T-helper 1 cell treated with Interleukin-12 subunit alpha and Interleukin-12 subunit beta and Interleukin-4 antibody, amounts not matched to agents 30 ng/mL and 1 ng/mL, for 36 hours (primary cell): ENCODE measurements around the gene SMG6. TPM values are rescaled to one million over a fixed set of nuclear protein-coding genes. Genes with fewer than 3 reads are reported as not detected.

Source experiments
- intact Hi-C: fragments of 100-400 bp; cut with micrococcal nuclease; formaldehyde crosslinking; loops from one replicate; pipeline ENCODE4 v1.15.1; 2024
- total RNA-seq: library from RNA; stranded (reverse); gene quantifications from 2 replicates; pipeline ENCODE4 v1.2.3, GENCODE V29; 2022

SMG6 gene
- total RNA-seq, 1 donor from 2014 or later = 42.1 TPM

- intact Hi-C loops = no loop called here
These were observed 236.0 kb downstream of the SMG6 start for GRCh38 chr17:2067608-2068024.

- intact Hi-C loops = no loop called here
These were observed 236.5 kb downstream of the SMG6 start for GRCh38 chr17:2067048-2067561.

GRCh38 chr17:2065949-2066400 is 237.6 kb downstream of the SMG6 start:
- intact Hi-C loops = loop anchor here (1.0 kb wide), 2 partner anchors 178 to 216 kb away; no protein-coding TSS in a partner anchor

GRCh38 chr17:2064980-2065785 is 238.4 kb downstream of the SMG6 start:
- intact Hi-C loops = loop anchor here (1.0 kb wide), 2 partner anchors 179 to 217 kb away; no protein-coding TSS in a partner anchor

- intact Hi-C loops = no loop called here
These were observed 239.0 kb downstream of the SMG6 start for GRCh38 chr17:2064520-2064971.

GRCh38 chr17:2064147-2064489 is 239.5 kb downstream of the SMG6 start:
- intact Hi-C loops = no loop called here

- intact Hi-C loops = no loop called here
These were observed 240.1 kb downstream of the SMG6 start for GRCh38 chr17:2063261-2064146.

- intact Hi-C loops = no loop called here
These were observed 240.9 kb downstream of the SMG6 start for GRCh38 chr17:2062571-2063183.

GRCh38 chr17:2061441-2061958 is 242.1 kb downstream of the SMG6 start:
- intact Hi-C loops = no loop called here

- intact Hi-C loops = no loop called here
These were observed 242.7 kb downstream of the SMG6 start for GRCh38 chr17:2060681-2061440.

GRCh38 chr17:2060385-2060658 is 243.3 kb downstream of the SMG6 start:
- intact Hi-C loops = no loop called here

- intact Hi-C loops = no loop called here
These were observed 243.8 kb downstream of the SMG6 start for GRCh38 chr17:2059547-2060384.

GRCh38 chr17:2058586-2059546 is 244.7 kb downstream of the SMG6 start:
- intact Hi-C loops = no loop called here

GRCh38 chr17:2057760-2058585 is 245.6 kb downstream of the SMG6 start:
- intact Hi-C loops = no loop called here

- intact Hi-C loops = no loop called here
These were observed 246.3 kb downstream of the SMG6 start for GRCh38 chr17:2057175-2057759.

GRCh38 chr17:2056206-2057174 is 247.1 kb downstream of the SMG6 start:
- intact Hi-C loops = no loop called here
